GM12878 (cell line): ENCODE measurements around the gene MVK. TPM values are rescaled to one million over a fixed set of nuclear protein-coding genes. Genes with fewer than 3 reads are reported as not detected.

ENCODE experiments used
- ATAC-seq: fragments of 200-7000 bp; cut with Tn5 transposase; 3 replicates; pipeline ENCODE4 v1.9.1; 2020; ENCODE audit warnings: mild to moderate bottlenecking, moderate library complexity
- BruUV-seq: library from RNA; stranded (reverse); fragments of 400-500 nt; replicated peaks from 2 replicates; lab custom pipeline; 2021; lab: Mats Ljungman, UMichigan
- CTCF ChIA-PET: fragments of 300-600 bp; sonication (Branson Sonifier 250); formaldehyde crosslinking; extraction: SDS; loops from one replicate; lab custom pipeline; 2021; ENCODE audit warnings: inconsistent platforms; lab: Yijun Ruan, JAX
- POLR2A ChIA-PET: fragments of 350-600 bp; formaldehyde crosslinking; extraction: SDS; loops from one replicate; lab custom pipeline; 2021; ENCODE audit warnings: inconsistent platforms; lab: Charles Lee
- RAD21 ChIA-PET: fragments of 300-600 bp; sonication (Branson Sonifier 250); formaldehyde crosslinking; loops from one replicate; lab custom pipeline; 2023; ENCODE audit warnings: antibody characterized with exemption; ENCODE audit not compliant: unreplicated experiment; lab: Charles Lee
- SMC1A ChIA-PET: fragments of 300-600 bp; sonication (Branson Sonifier 250); formaldehyde crosslinking; loops from one replicate; lab custom pipeline; 2023; ENCODE audit not compliant: unreplicated experiment, uncharacterized antibody; lab: Charles Lee
- DNase-seq: peaks from one replicate; pipeline ENCODE4 v3.0.0-alpha.2; 2011; ENCODE audit warnings: low read depth, low spot score
- FAIRE-seq: peaks from 3 replicates; lab custom pipeline; 2011; peaks lifted over from hg19 to GRCh38; lab: Jason Lieb, UNC
- H2AFZ ChIP-seq: 2 replicates; pipeline ENCODE4 v1.6.0; 2011; ENCODE audit warnings: low read depth, low read length, control low read depth; ENCODE audit not compliant: control insufficient read depth
- H3K27ac ChIP-seq: 2 replicates; pipeline ENCODE4 v1.5.1; 2011; ENCODE audit warnings: control low read depth; ENCODE audit not compliant: control insufficient read depth, insufficient read depth
- H3K27me3 ChIP-seq, 2 experiments: replicated peaks in 1 of 2; 2 replicates each; pipeline versions ENCODE4 v1.6.0 to v1.6.1; 2011; ENCODE audit warnings: low read length in 1 of 2; ENCODE audit not compliant: control insufficient read depth in 2 of 2, insufficient read depth in 2 of 2
- H3K36me3 ChIP-seq, 2 experiments: 2 replicates each; pipeline ENCODE4 v1.5.1; 2011; ENCODE audit warnings: low read length in 1 of 2; ENCODE audit not compliant: control insufficient read depth in 2 of 2, insufficient read depth in 2 of 2
- H3K4me1 ChIP-seq: 2 replicates; pipeline ENCODE4 v1.6.1; 2011; ENCODE audit warnings: mild to moderate bottlenecking, low read length, moderate library complexity, mixed read lengths; ENCODE audit not compliant: control insufficient read depth, insufficient read depth
- H3K4me2 ChIP-seq: 2 replicates; pipeline ENCODE4 v1.6.0; 2011; ENCODE audit warnings: control low read depth; ENCODE audit not compliant: control insufficient read depth, insufficient read depth
- H3K4me3 ChIP-seq: fragments of 200-600 bp; sonication (generic); 2 replicates; pipeline ENCODE4 v1.5.1; 2016
- H3K79me2 ChIP-seq: 2 replicates; pipeline ENCODE4 v1.6.0; 2011; ENCODE audit warnings: low read length; ENCODE audit not compliant: control insufficient read depth, insufficient read depth
- H3K9ac ChIP-seq: 2 replicates; pipeline ENCODE4 v1.8.0; 2011; ENCODE audit warnings: low read length, control low read depth, mixed read lengths; ENCODE audit not compliant: control insufficient read depth, insufficient read depth
- H3K9me3 ChIP-seq: replicated peaks from 3 replicates; pipeline ENCODE4 v1.5.1; 2011; ENCODE audit warnings: mild to moderate bottlenecking, low read length; ENCODE audit not compliant: control insufficient read depth, insufficient read depth
- H4K20me1 ChIP-seq: 2 replicates; pipeline ENCODE4 v1.6.0; 2011; ENCODE audit not compliant: control insufficient read depth, insufficient read depth
- ASH2L ChIP-seq: fragments of 300-600, 200-600 bp; sonication (generic); IDR thresholded peaks from 2 replicates; pipeline ENCODE4 v1.6.1; 2017; ENCODE audit warnings: low read depth, mild to moderate bottlenecking, borderline replicate concordance
- BACH1 ChIP-seq: fragments of 450-650 bp; IDR thresholded peaks from 2 replicates; pipeline ENCODE4 v1.6.1; 2017; ENCODE audit warnings: mild to moderate bottlenecking, borderline replicate concordance
- BMI1 ChIP-seq: fragments of 450-650 bp; IDR thresholded peaks from 2 replicates; pipeline ENCODE4 v1.6.1; 2016; ENCODE audit warnings: mild to moderate bottlenecking, moderate library complexity, borderline replicate concordance
- CEBPZ ChIP-seq: fragments of 150-350 bp; IDR thresholded peaks from 2 replicates; pipeline ENCODE4 v1.6.1; 2016; ENCODE audit warnings: low read depth, low read length
- DPF2 ChIP-seq: fragments of 450-650 bp; IDR thresholded peaks from 2 replicates; pipeline ENCODE4 v1.6.1; 2017; ENCODE audit warnings: mild to moderate bottlenecking
- ESRRA ChIP-seq: IDR thresholded peaks from 2 replicates; pipeline ENCODE4 v1.6.1; 2012; ENCODE audit warnings: mild to moderate bottlenecking, low read length, improper control_type of control experiment
- FOXM1 ChIP-seq: IDR thresholded peaks from 2 replicates; pipeline ENCODE4 v1.6.1; 2012; ENCODE audit warnings: low read depth, mild to moderate bottlenecking, inconsistent platforms, low read length, moderate library complexity
- PML ChIP-seq: IDR thresholded peaks from 2 replicates; pipeline ENCODE4 v1.6.1; 2012; ENCODE audit warnings: low read length, inconsistent platforms
- POLR2AphosphoS5 ChIP-seq: IDR thresholded peaks from 2 replicates; pipeline ENCODE4 v1.6.1; 2011; ENCODE audit warnings: mild to moderate bottlenecking, low read length, inconsistent platforms
- RAD51 ChIP-seq: fragments of 450-650 bp; IDR thresholded peaks from 2 replicates; pipeline ENCODE4 v1.6.1; 2016; ENCODE audit warnings: moderate library complexity, mild to moderate bottlenecking, inconsistent platforms
- REST ChIP-seq: IDR thresholded peaks from 2 replicates; pipeline ENCODE4 v1.6.1; 2012; ENCODE audit warnings: mild to moderate bottlenecking, low read depth, low read length
- TCF3 ChIP-seq: IDR thresholded peaks from 2 replicates; pipeline ENCODE4 v1.6.1; 2012; ENCODE audit warnings: low read depth, mild to moderate bottlenecking, low read length, borderline replicate concordance; ENCODE audit not compliant: insufficient read depth
- ZNF592 ChIP-seq: fragments of 450-650 bp; IDR thresholded peaks from 2 replicates; pipeline ENCODE4 v1.6.1; 2017; ENCODE audit warnings: mild to moderate bottlenecking, moderate library complexity
- ZZZ3 ChIP-seq: IDR thresholded peaks from 2 replicates; pipeline ENCODE4 v1.6.1; 2011; ENCODE audit warnings: low read depth; ENCODE audit not compliant: control insufficient read depth, insufficient read length
- WGBS: methylation state at CpG from one replicate; pipeline ENCODE4 v1.1.6; 2016; ENCODE audit warnings: low lambda C conversion rate; ENCODE audit not compliant: insufficient replicate concordance, insufficient coverage; ENCODE audit errors: missing lambda C conversion rate; 5-methylcytosine and 5-hydroxymethylcytosine counted together
- in situ Hi-C: fragments of 300-500 bp; cut with MboI; formaldehyde crosslinking; loops from 9 replicates; pipeline ENCODE4 v1.14.3; 2018; ENCODE audit warnings: mixed read lengths
- intact Hi-C: fragments of 100-400 bp; cut with micrococcal nuclease; formaldehyde crosslinking; loops from one replicate; pipeline ENCODE4 v1.14.2; 2022; ENCODE audit not compliant: unreplicated experiment
- polyA plus RNA-seq, 11 experiments: library from polyadenylated mRNA; depleted of rRNA in 4 of 11; unstranded in 6 of 11; stranded (reverse) in 5 of 11; fragments of >200 nt; fragmentation: Nextera tagmentation in 4 of 11; fragmentation: Illumina TruSeq in 1 of 11; extraction: Ambion mirVana in 4 of 11; extraction: Trizol in 1 of 11; gene quantifications; 1 replicate in 1 of 11; 2 replicates in 10 of 11; pipeline versions ENCODE4 v1.2.1 to v1.2.3, GENCODE V29; 2011 to 2016; ENCODE audit warnings: inconsistent platforms in 2 of 11, missing spikeins in 2 of 11, low read depth in 1 of 11
- total RNA-seq, 4 experiments: library from RNA; depleted of rRNA in 3 of 4; stranded (reverse); fragments of >200 nt in 3 of 4; fragmentation: Illumina TruSeq in 1 of 4; extraction: Trizol in 1 of 4; gene quantifications; 2 replicates each; pipeline versions ENCODE4 v1.2.1 to v1.2.3, GENCODE V29; 2013 to 2021

MVK gene
- total and polyA plus RNA-seq, 10 of the 15 experiments (the other 5 are each of a cell fraction or from before 2014, with no cell fraction given) = 0.24 to 46.7 (median 31.9) TPM

- Histone ChIP-seq H3K79me2 (no peaks in the 10 kb centered on the region), H3K9ac (no peak overlapping the region), H4K20me1 (no peaks in the 10 kb centered on the region), H3K9me3 (peaks cover 11% of the 10 kb centered on the region; the same call in 2 of the 3 replicates), H3K27me3 (no peaks in the 10 kb centered on the region), H3K4me1 (no peaks in the 10 kb centered on the region), H3K4me3 (no peak overlapping the region), H3K27ac (no peak overlapping the region), H3K4me2 (no peak overlapping the region), H3K36me3 (peaks cover 0 to 1% of the 10 kb centered on the region in 2 experiments; a peak in 1 of 4 replicates), H2AFZ (no peak overlapping the region)
- intact Hi-C loops = no loop called here
- no peak for FAIRE-seq
- ChIA-PET POLR2A (no interaction called here), RAD21 (no interaction called here), CTCF (interaction anchor here (0.6 kb wide), 1 partner anchor 381 kb away, joined by 4 read pairs; no protein-coding TSS in a partner anchor), SMC1A (interaction anchor here (1.1 kb wide), 1 partner anchor 14 kb away, joined by 3 read pairs; the partner anchor contains the start of genes MMAB and MVK)
- DNase-seq = no peak
- no TSS peak for BruUV-seq
- in situ Hi-C loops = no loop called here
- no peak for ATAC-seq
- WGBS = 93% methylated on average over 10 of the region's 10 CpGs
- no peak for TF ChIP-seq REST
- TF ChIP-seq CEBPZ = no peak
- TF ChIP-seq PML = no peak
- TF ChIP-seq TCF3 = no peak
- no peak for TF ChIP-seq ASH2L
- no peak for TF ChIP-seq ESRRA
- TF ChIP-seq POLR2AphosphoS5 = no peak
- TF ChIP-seq ZNF592 = no peak
- TF ChIP-seq RAD51 = no peak
- no peak for TF ChIP-seq ZZZ3
- no peak for TF ChIP-seq DPF2
- no peak for TF ChIP-seq BACH1
- no peak for TF ChIP-seq BMI1
- TF ChIP-seq FOXM1 = no peak
These were observed 14.0 kb upstream of the MVK start for GRCh38 chr12:109559601-109560000.
